ENCODE results near the gene KXD1. TPM values are rescaled to one million over a fixed set of nuclear protein-coding genes. Genes with fewer than 3 reads are reported as not detected.

KXD1 gene
- total RNA-seq, 1 experiment from 2014 or later: 77.5 TPM

- no peak overlapping the region for H3K27ac Mint-ChIP-seq (ENCODE audit: unreplicated experiment)
- peaks cover 6% of the 10 kb centered on the region for H3K27me3 ChIP-seq (replicated peaks; ENCODE audit: control insufficient read depth, insufficient read depth, low read length)
- H3K36me3 ChIP-seq (ENCODE audit: control insufficient read depth, insufficient read depth, low read length): no peaks in the 10 kb centered on the region
- DNase-seq: peak in 1 of 2 experiments; percentile 34
- peaks cover 9% of the 10 kb centered on the region for H3K4me1 Mint-ChIP-seq (ENCODE audit: low read depth, unreplicated experiment)
- no peaks in the 10 kb centered on the region for H3K9me3 Mint-ChIP-seq (ENCODE audit: unreplicated experiment)
- no TSS peak for BruUV-seq (replicated peaks)
- peak overlapping the region; percentile 17 for H3K4me3 Mint-ChIP-seq (ENCODE audit: unreplicated experiment)
- intact Hi-C loops (cut with micrococcal nuclease; ENCODE audit: unreplicated experiment): no loop called here
- ChIA-PET POLR2A (interaction anchor here (0.6 kb wide), 1 partner anchor 14 kb away, joined by 3 read pairs; no protein-coding TSS in a partner anchor), CTCF (interaction anchor here (0.9 kb wide), 1 partner anchor 14 kb away, joined by 3 read pairs; the partner anchor contains the start of gene REX1BD)
- H3K4me3 ChIP-seq (ENCODE audit: low read depth, low read length): no peak overlapping the region
- peak in 1 of 2 experiments; percentile 10 for TF ChIP-seq CTCF (IDR thresholded peaks at IDR 0.05; ENCODE audit: insufficient read depth in 1 of 2, low read depth in 1 of 2, low read length in 1 of 2, severe bottlenecking in 1 of 2, unreplicated experiment in 1 of 2)
- peaks cover 8% of the 10 kb centered on the region; the same call in 1 of the 2 replicates for H3K4me1 ChIP-seq
- peaks cover 15% of the 10 kb centered on the region for H3K27me3 Mint-ChIP-seq (ENCODE audit: insufficient read depth, unreplicated experiment)
- H3K9me3 ChIP-seq: no peaks in the 10 kb centered on the region
- H3K36me3 Mint-ChIP-seq (ENCODE audit: insufficient read depth, unreplicated experiment): no peaks in the 10 kb centered on the region
Observed at GRCh38 chr19:18603255-18603957, 45.7 kb downstream of the KXD1 start.

GRCh38 chr19:18603958-18604819 lies 46.5 kb downstream of the KXD1 start:
- H3K27me3 ChIP-seq (replicated peaks; ENCODE audit: control insufficient read depth, insufficient read depth, low read length): peaks cover 6% of the 10 kb centered on the region
- ChIA-PET POLR2A (no interaction called here), CTCF (no interaction called here)
- Mint-ChIP-seq H3K4me3 (ENCODE audit: unreplicated experiment) (no peak overlapping the region), H3K36me3 (ENCODE audit: insufficient read depth, unreplicated experiment) (no peaks in the 10 kb centered on the region), H3K9me3 (ENCODE audit: unreplicated experiment) (no peaks in the 10 kb centered on the region), H3K27me3 (ENCODE audit: insufficient read depth, unreplicated experiment) (peaks cover 22% of the 10 kb centered on the region), H3K4me1 (ENCODE audit: low read depth, unreplicated experiment) (peaks cover 9% of the 10 kb centered on the region), H3K27ac (ENCODE audit: unreplicated experiment) (no peak overlapping the region)
- H3K4me1 ChIP-seq: peaks cover 8% of the 10 kb centered on the region; the same call in 1 of the 2 replicates
- intact Hi-C loops (cut with micrococcal nuclease; ENCODE audit: unreplicated experiment): no loop called here
- BruUV-seq (replicated peaks): no TSS peak
- H3K36me3 ChIP-seq (ENCODE audit: control insufficient read depth, insufficient read depth, low read length): no peaks in the 10 kb centered on the region
- no peak for DNase-seq
- no peak overlapping the region for H3K4me3 ChIP-seq (ENCODE audit: low read depth, low read length)
- no peak for TF ChIP-seq CTCF (IDR thresholded peaks at IDR 0.05; ENCODE audit: insufficient read depth in 1 of 2, low read depth in 1 of 2, low read length in 1 of 2, severe bottlenecking in 1 of 2, unreplicated experiment in 1 of 2)
- no peaks in the 10 kb centered on the region for H3K9me3 ChIP-seq

- DNase-seq: no peak
- no TSS peak for BruUV-seq (replicated peaks)
- peaks cover 25% of the 10 kb centered on the region for H3K27me3 Mint-ChIP-seq (ENCODE audit: insufficient read depth, unreplicated experiment)
- no peak overlapping the region for H3K27ac Mint-ChIP-seq (ENCODE audit: unreplicated experiment)
- no peaks in the 10 kb centered on the region for H3K9me3 ChIP-seq
- H3K4me1 ChIP-seq: peaks cover 11% of the 10 kb centered on the region
- intact Hi-C loops (cut with micrococcal nuclease; ENCODE audit: unreplicated experiment): no loop called here
- H3K36me3 Mint-ChIP-seq (ENCODE audit: insufficient read depth, unreplicated experiment): no peaks in the 10 kb centered on the region
- H3K4me3 Mint-ChIP-seq (ENCODE audit: unreplicated experiment): no peak overlapping the region
- H3K4me3 ChIP-seq (ENCODE audit: low read depth, low read length): no peak overlapping the region
- peaks cover 9% of the 10 kb centered on the region for H3K4me1 Mint-ChIP-seq (ENCODE audit: low read depth, unreplicated experiment)
- POLR2A ChIA-PET: no interaction called here
- H3K36me3 ChIP-seq (ENCODE audit: control insufficient read depth, insufficient read depth, low read length): no peaks in the 10 kb centered on the region
- no peak for TF ChIP-seq CTCF (IDR thresholded peaks at IDR 0.05; ENCODE audit: insufficient read depth in 1 of 2, low read depth in 1 of 2, low read length in 1 of 2, severe bottlenecking in 1 of 2, unreplicated experiment in 1 of 2)
- H3K9me3 Mint-ChIP-seq (ENCODE audit: unreplicated experiment): no peaks in the 10 kb centered on the region
- CTCF ChIA-PET: no interaction called here
- H3K27me3 ChIP-seq (replicated peaks; ENCODE audit: control insufficient read depth, insufficient read depth, low read length): peaks cover 6% of the 10 kb centered on the region
Observed at GRCh38 chr19:18604820-18605159, 47.1 kb downstream of the KXD1 start.

All from Caco-2 (cell line).